Measurements from ENCODE around the gene CTBP1. TPM values are rescaled to one million over a fixed set of nuclear protein-coding genes. Genes with fewer than 3 reads are reported as not detected.

The CTBP1 gene
- total and polyA plus RNA-seq, 2 of the 8 experiments (the other 6 are each of a cell fraction or from before 2014, with no cell fraction given), result 128 to 185 TPM

DNA sequence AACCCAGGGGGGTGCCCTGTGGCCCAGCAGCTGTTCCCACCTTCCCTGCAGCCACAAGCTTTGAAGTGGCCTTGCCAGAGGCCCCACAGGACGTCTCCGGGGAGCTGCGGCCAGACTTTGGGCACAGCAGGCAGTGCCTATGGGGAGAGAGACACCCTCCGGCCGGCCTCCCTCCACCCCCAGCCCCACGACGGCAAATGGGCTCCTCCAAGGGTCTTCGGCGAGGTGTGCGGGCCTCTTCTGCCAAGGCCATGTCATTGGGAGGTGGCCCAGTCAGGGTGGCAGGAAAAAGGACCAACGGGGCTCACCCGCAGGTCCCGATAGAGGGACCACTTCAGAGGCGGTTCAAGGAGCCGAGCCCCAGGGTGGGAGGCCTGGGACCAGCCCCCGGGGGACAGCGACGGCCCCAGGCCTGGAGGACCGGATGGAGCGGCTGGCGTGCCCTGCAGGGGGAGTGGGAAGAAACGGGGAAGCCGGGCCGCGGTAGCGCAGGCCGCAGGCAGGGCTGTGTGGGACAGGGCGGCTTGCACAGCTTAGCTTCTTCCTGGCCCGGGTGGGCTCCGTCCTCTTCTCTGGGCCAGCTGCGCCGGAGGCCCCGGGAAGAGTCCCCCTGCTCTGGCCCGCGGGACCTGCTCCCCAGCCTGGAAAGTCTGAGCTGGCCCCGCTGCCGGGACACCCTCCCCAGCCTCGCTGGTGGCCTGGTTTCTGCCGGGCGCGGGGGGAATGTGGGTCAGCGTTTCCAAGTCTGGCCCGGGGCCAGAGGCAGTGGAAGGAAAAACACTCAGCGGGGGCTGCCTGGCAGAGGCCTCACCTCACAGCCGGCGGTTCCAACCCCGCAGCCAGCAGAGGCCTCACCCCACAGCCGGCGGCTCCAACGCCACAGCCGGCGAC, 54.7 kb downstream of the CTBP1 start (continued):
- no peak for TF ChIP-seq EP300 (IDR thresholded peaks at IDR 0.05; ENCODE audit: borderline replicate concordance in 1 of 2, low read depth in 2 of 2, low read length in 2 of 2)
- TF ChIP-seq, protein P1, sequence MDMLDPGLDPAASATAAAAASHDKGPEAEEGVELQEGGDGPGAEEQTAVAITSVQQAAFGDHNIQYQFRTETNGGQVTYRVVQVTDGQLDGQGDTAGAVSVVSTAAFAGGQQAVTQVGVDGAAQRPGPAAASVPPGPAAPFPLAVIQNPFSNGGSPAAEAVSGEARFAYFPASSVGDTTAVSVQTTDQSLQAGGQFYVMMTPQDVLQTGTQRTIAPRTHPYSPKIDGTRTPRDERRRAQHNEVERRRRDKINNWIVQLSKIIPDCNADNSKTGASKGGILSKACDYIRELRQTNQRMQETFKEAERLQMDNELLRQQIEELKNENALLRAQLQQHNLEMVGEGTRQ (IDR thresholded peaks at IDR 0.05; ENCODE audit: low read length), result no peak
- no peak for TF ChIP-seq RAD21 (IDR thresholded peaks at IDR 0.05 in 1 of 2, conservative IDR thresholded peaks at IDR 0.05 in 1 of 2; ENCODE audit: low read depth in 2 of 2, low read length in 2 of 2)
- no peak for TF ChIP-seq EZH2 (IDR thresholded peaks at IDR 0.05; ENCODE audit: low read depth, low read length, severe bottlenecking)
- no peak for TF ChIP-seq KDM4A (IDR thresholded peaks at IDR 0.05; ENCODE audit: low read depth, low read length, severe bottlenecking)
- TF ChIP-seq KDM1A (IDR thresholded peaks at IDR 0.05; ENCODE audit: borderline replicate concordance, low read length), result no peak
